Mesothelial cell of epicardium (in vitro differentiated cells): ENCODE data around the gene SKAP1. TPM values are rescaled to one million over a fixed set of nuclear protein-coding genes. Genes with fewer than 3 reads are reported as not detected.

Experiments used
- DNase-seq, 2 experiments: peaks; one replicate each; pipeline ENCODE4 v3.0.0; 2021; ENCODE audit warnings: low spot score in 2 of 2; ENCODE audit not compliant: unreplicated experiment in 2 of 2
- H3K27ac Mint-ChIP-seq: 2 replicates; pipeline ENCODE4 v1.8.0; 2021; ENCODE audit warnings: mixed read lengths
- H3K27me3 Mint-ChIP-seq: 2 replicates; pipeline ENCODE4 v1.8.0; 2021; ENCODE audit warnings: low read depth, mixed read lengths
- H3K36me3 Mint-ChIP-seq: 2 replicates; pipeline ENCODE4 v1.8.0; 2021; ENCODE audit warnings: mixed read lengths
- H3K4me1 Mint-ChIP-seq: 2 replicates; pipeline ENCODE4 v1.8.0; 2021; ENCODE audit warnings: mixed read lengths
- H3K4me3 Mint-ChIP-seq: 2 replicates; pipeline ENCODE4 v1.8.0; 2021; ENCODE audit warnings: mild to moderate bottlenecking, moderate library complexity, mixed read lengths
- H3K9me3 Mint-ChIP-seq: 2 replicates; pipeline ENCODE4 v1.8.0; 2021; ENCODE audit warnings: mixed read lengths
- total RNA-seq: library from RNA; stranded (reverse); gene quantifications from 3 replicates; pipeline ENCODE4 v1.2.1, GENCODE V29; 2021
- TF ChIP-seq, protein P1 (sequence below): fragments of 200-600 bp; sonication (generic); IDR thresholded peaks from one replicate; pipeline ENCODE4 v1.5.0; 2021; ENCODE audit warnings: antibody characterized with exemption; ENCODE audit not compliant: unreplicated experiment

The SKAP1 gene
- total RNA-seq, 1 donor from 2014 or later: 3.4 TPM

DNA sequence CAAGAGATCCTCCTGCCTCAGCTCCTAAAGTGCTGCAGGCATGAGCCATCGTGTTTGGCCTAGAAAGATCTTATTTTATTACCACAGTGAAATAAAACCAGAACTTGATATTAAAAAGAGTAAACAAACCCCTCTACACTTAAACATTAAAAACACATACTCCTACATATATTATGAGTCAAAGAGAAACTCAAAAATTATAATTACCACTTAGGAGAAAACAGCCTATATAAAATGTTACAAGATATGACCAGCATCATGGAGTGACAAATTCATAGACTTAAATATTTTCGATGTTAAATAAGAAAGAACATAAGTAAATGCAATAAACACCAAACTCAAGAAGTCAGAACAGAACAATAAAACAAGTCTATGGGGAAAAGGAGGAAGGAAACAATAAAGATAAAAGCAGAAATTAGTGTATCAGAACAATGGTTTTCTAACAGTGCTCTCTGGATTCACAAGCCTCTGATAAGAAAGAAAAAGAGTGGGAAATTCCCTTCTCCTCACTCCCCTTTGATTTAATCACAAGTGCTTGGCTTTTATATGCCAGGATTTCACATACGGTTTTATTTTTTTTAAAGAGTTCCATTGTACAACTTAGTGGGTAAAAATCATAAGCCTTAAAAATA is 23.0 kb downstream of the SKAP1 start:
- TF ChIP-seq, protein P1, sequence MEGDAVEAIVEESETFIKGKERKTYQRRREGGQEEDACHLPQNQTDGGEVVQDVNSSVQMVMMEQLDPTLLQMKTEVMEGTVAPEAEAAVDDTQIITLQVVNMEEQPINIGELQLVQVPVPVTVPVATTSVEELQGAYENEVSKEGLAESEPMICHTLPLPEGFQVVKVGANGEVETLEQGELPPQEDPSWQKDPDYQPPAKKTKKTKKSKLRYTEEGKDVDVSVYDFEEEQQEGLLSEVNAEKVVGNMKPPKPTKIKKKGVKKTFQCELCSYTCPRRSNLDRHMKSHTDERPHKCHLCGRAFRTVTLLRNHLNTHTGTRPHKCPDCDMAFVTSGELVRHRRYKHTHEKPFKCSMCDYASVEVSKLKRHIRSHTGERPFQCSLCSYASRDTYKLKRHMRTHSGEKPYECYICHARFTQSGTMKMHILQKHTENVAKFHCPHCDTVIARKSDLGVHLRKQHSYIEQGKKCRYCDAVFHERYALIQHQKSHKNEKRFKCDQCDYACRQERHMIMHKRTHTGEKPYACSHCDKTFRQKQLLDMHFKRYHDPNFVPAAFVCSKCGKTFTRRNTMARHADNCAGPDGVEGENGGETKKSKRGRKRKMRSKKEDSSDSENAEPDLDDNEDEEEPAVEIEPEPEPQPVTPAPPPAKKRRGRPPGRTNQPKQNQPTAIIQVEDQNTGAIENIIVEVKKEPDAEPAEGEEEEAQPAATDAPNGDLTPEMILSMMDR: no peak
- Mint-ChIP-seq H3K9me3 (no peaks in the 10 kb centered on the region), H3K27me3 (no peaks in the 10 kb centered on the region), H3K4me3 (no peak overlapping the region), H3K4me1 (peaks cover 17% of the 10 kb centered on the region), H3K27ac (peak overlapping the region; percentile 74), H3K36me3 (no peaks in the 10 kb centered on the region)
- DNase-seq: no peak

DNA sequence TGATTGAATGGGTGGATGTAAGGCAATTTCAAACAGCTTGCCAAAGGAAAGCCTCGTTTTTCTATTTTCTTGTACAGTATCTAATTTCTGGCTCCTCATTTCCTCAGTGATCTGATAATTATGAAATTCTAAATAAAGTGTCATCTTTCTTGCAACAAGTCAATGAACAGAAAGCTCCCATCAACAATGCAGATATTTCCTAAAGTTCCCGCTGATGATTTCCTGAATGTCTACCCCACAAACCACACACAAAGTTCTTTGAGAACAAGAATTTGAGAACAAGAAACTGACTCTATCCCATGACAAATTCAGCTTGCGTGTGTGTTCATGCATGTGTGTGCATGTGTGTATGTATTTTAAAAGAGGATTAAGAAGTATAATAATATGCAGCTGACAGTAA is 35.2 kb downstream of the SKAP1 start:
- TF ChIP-seq, protein P1: no peak
- Mint-ChIP-seq H3K9me3 (no peaks in the 10 kb centered on the region), H3K27me3 (no peaks in the 10 kb centered on the region), H3K4me1 (peaks cover 16% of the 10 kb centered on the region), H3K4me3 (no peak overlapping the region), H3K27ac (no peak overlapping the region), H3K36me3 (no peaks in the 10 kb centered on the region)
- DNase-seq: no peak

DNA sequence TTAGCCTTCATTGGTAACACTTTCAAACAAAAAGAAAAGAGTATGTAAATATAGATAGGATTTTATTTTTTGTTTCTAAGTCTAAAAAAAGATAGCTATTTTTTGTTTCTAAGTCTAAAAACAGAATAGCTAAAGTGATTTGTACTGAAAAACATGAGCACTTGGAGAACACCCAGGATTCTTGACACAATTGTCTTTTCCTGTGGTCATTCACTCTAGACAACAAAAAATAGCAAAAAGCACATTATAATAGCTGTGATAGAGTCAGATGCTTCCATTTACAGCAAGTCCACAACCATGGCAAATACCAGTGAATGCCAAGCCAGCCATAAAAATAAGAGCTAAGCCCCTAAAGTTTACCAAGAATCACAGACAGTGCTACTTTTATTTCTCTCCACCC is 36.7 kb downstream of the SKAP1 start:
- Mint-ChIP-seq H3K27me3 (no peaks in the 10 kb centered on the region), H3K36me3 (no peaks in the 10 kb centered on the region), H3K4me1 (peaks cover 24% of the 10 kb centered on the region), H3K27ac (peak overlapping the region; percentile 25), H3K9me3 (no peaks in the 10 kb centered on the region), H3K4me3 (no peak overlapping the region)
- TF ChIP-seq, protein P1: no peak
- DNase-seq: no peak

DNA sequence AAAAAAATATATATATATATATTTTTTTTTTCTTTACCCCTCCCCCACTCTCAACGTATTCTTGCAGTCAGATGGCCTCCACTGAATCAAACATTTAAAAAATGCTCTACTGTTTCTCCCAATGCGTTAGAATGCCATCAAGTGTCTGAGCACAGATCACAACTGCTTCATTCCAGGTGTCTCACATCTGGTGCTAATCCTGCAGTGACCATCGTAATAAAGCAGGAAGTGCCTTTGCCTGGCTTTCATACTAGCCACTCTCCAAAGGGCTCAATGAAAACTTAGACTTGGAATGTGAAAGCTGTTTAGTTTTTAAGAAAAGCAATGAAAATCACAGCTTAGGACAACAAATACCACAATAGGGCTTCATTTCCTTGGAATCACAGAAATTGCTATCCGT is 37.2 kb downstream of the SKAP1 start:
- Mint-ChIP-seq H3K4me3 (no peak overlapping the region), H3K36me3 (no peaks in the 10 kb centered on the region), H3K27me3 (no peaks in the 10 kb centered on the region), H3K9me3 (no peaks in the 10 kb centered on the region), H3K4me1 (peaks cover 24% of the 10 kb centered on the region), H3K27ac (no peak overlapping the region)
- DNase-seq: no peak
- TF ChIP-seq, protein P1: no peak

DNA sequence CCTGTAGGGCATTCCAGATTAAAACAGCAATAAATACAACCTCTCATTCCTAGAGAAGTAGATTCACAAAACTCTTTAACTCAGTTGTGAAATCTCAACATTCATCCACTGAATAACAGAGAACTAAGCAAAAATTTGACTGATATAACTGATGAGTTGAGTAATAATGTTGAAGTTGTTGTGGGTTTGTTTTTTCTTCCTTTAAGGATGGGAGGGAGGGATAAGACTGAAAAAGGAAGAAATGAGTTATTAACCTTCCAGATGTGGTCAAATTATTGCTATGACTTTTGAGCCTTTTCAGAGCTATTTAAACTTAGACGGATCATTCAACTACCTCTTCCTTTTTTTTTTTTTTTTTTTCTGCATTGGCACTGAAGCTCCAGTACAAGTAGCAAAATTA is 38.6 kb downstream of the SKAP1 start:
- no peak overlapping the region for H3K4me3 Mint-ChIP-seq
- TF ChIP-seq, protein P1: no peak
- peaks cover 6% of the 10 kb centered on the region for H3K27me3 Mint-ChIP-seq
- peaks cover 29% of the 10 kb centered on the region for H3K4me1 Mint-ChIP-seq
- H3K36me3 Mint-ChIP-seq: no peaks in the 10 kb centered on the region
- no peak overlapping the region for H3K27ac Mint-ChIP-seq
- no peaks in the 10 kb centered on the region for H3K9me3 Mint-ChIP-seq
- no peak for DNase-seq

DNA sequence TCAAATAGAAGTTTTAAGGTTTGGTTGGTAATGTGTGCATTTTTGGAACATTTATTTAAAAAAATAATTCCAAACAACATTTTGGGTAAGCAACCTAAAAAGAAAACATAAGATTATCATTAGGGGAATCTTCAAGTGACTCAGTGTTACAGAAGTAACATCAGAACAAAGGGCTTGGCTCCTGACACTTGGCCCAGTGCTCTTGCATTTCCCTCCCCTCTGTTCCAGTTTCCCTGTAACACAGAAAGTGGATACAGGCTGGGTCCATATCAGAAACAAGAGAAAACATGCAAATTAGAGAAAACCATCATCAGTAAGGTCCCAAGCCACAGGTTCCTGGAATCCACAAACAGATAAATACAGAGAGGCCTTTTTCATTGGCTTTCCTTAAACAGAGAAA is 40.1 kb downstream of the SKAP1 start:
- Mint-ChIP-seq H3K27ac (no peak overlapping the region), H3K9me3 (no peaks in the 10 kb centered on the region), H3K4me1 (peaks cover 29% of the 10 kb centered on the region), H3K27me3 (peaks cover 16% of the 10 kb centered on the region), H3K36me3 (no peaks in the 10 kb centered on the region), H3K4me3 (no peak overlapping the region)
- TF ChIP-seq, protein P1: no peak
- no peak for DNase-seq
